OCI-LY1 (cell line): ENCODE measurements around the gene B3GALNT2.

Experiments used
- H2AFZ ChIP-seq: fragments of 200-600 bp; sonication (generic), shearing (Covaris generic); 2 replicates; pipeline ENCODE4 v1.6.0; 2014; ENCODE audit warnings: antibody characterized with exemption, mild to moderate bottlenecking, low read length
- H3F3A ChIP-seq: fragments of 200-600 bp; sonication (generic), shearing (Covaris generic); 2 replicates; pipeline ENCODE4 v1.6.0; 2014; ENCODE audit warnings: mild to moderate bottlenecking, antibody characterized with exemption, low read length, moderate library complexity; ENCODE audit not compliant: insufficient read depth
- H3K27ac ChIP-seq: fragments of 200-600 bp; sonication (generic); 2 replicates; pipeline ENCODE4 v1.5.1; 2014; ENCODE audit warnings: low read length, mixed run types, mild to moderate bottlenecking, low read depth; ENCODE audit not compliant: poor library complexity, severe bottlenecking
- H3K27me3 ChIP-seq: fragments of 200-600 bp; sonication (generic); 2 replicates; pipeline ENCODE4 v1.6.0; 2014; ENCODE audit warnings: antibody characterized with exemption, mild to moderate bottlenecking, low read length, moderate library complexity; ENCODE audit not compliant: insufficient read depth
- H3K36me3 ChIP-seq: fragments of 200-600 bp; sonication (generic); 2 replicates; pipeline ENCODE4 v1.6.1; 2014; ENCODE audit warnings: mild to moderate bottlenecking, antibody characterized with exemption, low read length, moderate library complexity, mixed read lengths; ENCODE audit not compliant: insufficient read depth
- H3K4me1 ChIP-seq: fragments of 200-600 bp; sonication (generic); 2 replicates; pipeline ENCODE4 v1.5.1; 2014; ENCODE audit warnings: mild to moderate bottlenecking, low read length, moderate library complexity; ENCODE audit not compliant: insufficient read depth, severe bottlenecking
- H3K4me2 ChIP-seq: fragments of 200-600 bp; sonication (generic), shearing (Covaris generic); 2 replicates; pipeline ENCODE4 v1.6.1; 2014; ENCODE audit warnings: low read length
- H3K4me3 ChIP-seq: fragments of 200-600 bp; sonication (generic); 2 replicates; pipeline ENCODE4 v1.5.1; 2014; ENCODE audit warnings: low read length, low read depth, mild to moderate bottlenecking, mixed read lengths; ENCODE audit not compliant: poor library complexity, severe bottlenecking
- H3K79me2 ChIP-seq: fragments of 200-600 bp; shearing (Covaris generic); 2 replicates; pipeline ENCODE4 v1.6.1; 2016; ENCODE audit warnings: mixed run types, low read length, mixed read lengths; ENCODE audit not compliant: insufficient read depth
- H3K9ac ChIP-seq: fragments of 200-600 bp; sonication (generic), shearing (Covaris generic); 2 replicates; pipeline ENCODE4 v1.6.1; 2014; ENCODE audit warnings: mild to moderate bottlenecking, low read length, mixed read lengths
- H3K9me2 ChIP-seq: fragments of 200-600 bp; sonication (generic), shearing (Covaris generic); 2 replicates; pipeline ENCODE4 v1.6.1; 2014; ENCODE audit warnings: low read depth, mild to moderate bottlenecking, low read length, mixed read lengths
- H3K9me3 ChIP-seq: fragments of 200-600 bp; shearing (Covaris generic); 2 replicates; pipeline ENCODE4 v1.6.1; 2014; ENCODE audit warnings: low read length, mixed read lengths
- H4K20me1 ChIP-seq: fragments of 200-600 bp; sonication (generic), shearing (Covaris generic); 2 replicates; pipeline ENCODE4 v1.6.0; 2016; ENCODE audit warnings: mild to moderate bottlenecking, low read length; ENCODE audit not compliant: insufficient read depth
- EZH2 ChIP-seq: fragments of 200-600 bp; sonication (generic), shearing (Covaris generic); IDR thresholded peaks from 2 replicates; pipeline ENCODE4 v1.8.0; 2017; ENCODE audit warnings: borderline replicate concordance, mixed run types, mild to moderate bottlenecking, antibody characterized with exemption, low read length, moderate library complexity, mixed read lengths
- TF ChIP-seq, protein P1 (sequence below): fragments of 200-600 bp; sonication (generic), shearing (Covaris generic); IDR thresholded peaks from 2 replicates; pipeline ENCODE4 v1.5.1; 2017; ENCODE audit warnings: mild to moderate bottlenecking, antibody characterized with exemption, low read length, moderate library complexity, mixed read lengths

The B3GALNT2 gene

GRCh38 chr1:235448616-235449015 lies 55.6 kb downstream of the B3GALNT2 start:
- Histone ChIP-seq H3K27ac (no peak overlapping the region), H3K36me3 (peaks cover 70% of the 10 kb centered on the region), H3K79me2 (no peaks in the 10 kb centered on the region), H3K9me3 (no peaks in the 10 kb centered on the region), H4K20me1 (no peaks in the 10 kb centered on the region), H3K9ac (no peak overlapping the region), H3K4me3 (no peak overlapping the region), H2AFZ (no peak overlapping the region), H3K4me1 (no peaks in the 10 kb centered on the region), H3F3A (no peaks in the 10 kb centered on the region), H3K9me2 (no peaks in the 10 kb centered on the region), H3K27me3 (no peaks in the 10 kb centered on the region), H3K4me2 (no peak overlapping the region)
- TF ChIP-seq EZH2 = no peak
- TF ChIP-seq, protein P1, sequence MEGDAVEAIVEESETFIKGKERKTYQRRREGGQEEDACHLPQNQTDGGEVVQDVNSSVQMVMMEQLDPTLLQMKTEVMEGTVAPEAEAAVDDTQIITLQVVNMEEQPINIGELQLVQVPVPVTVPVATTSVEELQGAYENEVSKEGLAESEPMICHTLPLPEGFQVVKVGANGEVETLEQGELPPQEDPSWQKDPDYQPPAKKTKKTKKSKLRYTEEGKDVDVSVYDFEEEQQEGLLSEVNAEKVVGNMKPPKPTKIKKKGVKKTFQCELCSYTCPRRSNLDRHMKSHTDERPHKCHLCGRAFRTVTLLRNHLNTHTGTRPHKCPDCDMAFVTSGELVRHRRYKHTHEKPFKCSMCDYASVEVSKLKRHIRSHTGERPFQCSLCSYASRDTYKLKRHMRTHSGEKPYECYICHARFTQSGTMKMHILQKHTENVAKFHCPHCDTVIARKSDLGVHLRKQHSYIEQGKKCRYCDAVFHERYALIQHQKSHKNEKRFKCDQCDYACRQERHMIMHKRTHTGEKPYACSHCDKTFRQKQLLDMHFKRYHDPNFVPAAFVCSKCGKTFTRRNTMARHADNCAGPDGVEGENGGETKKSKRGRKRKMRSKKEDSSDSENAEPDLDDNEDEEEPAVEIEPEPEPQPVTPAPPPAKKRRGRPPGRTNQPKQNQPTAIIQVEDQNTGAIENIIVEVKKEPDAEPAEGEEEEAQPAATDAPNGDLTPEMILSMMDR = no peak

DNA sequence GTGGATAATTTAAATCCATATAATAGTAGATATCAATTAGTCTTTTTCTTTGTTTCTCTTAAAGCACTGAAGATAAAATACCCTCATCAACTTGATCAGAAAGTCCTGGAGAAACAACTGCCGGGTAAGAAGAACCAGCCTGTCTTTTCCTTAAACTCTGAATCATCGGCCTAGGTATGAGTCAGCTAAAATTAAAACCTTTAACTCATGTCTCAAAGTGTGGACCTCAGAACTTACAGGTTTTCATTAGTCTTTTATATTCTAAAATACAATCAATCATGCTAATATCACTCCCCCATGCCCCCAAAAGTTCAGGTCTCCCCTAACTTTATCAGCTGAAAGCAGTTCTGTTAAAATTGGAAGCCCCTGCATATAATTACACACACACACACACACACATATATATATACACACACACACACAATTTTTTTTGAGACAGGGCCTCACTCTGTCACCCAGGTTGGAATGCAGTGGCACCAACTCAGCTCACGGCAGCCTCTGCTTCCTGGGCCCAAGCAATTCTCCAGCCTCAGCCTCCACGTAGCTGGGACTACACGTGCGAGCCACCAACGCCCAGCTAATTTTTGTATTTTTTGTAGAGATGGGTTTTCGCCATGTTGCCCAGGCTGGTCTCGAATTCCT lies 61.3 kb downstream of the B3GALNT2 start:
- H4K20me1 ChIP-seq = no peaks in the 10 kb centered on the region
- H3K27me3 ChIP-seq = no peaks in the 10 kb centered on the region
- no peak overlapping the region for H3K9ac ChIP-seq
- H3K4me1 ChIP-seq = no peaks in the 10 kb centered on the region
- H3K9me2 ChIP-seq = no peaks in the 10 kb centered on the region
- no peak overlapping the region for H3K4me2 ChIP-seq
- no peak for TF ChIP-seq EZH2
- TF ChIP-seq, protein P1 = no peak
- H3K4me3 ChIP-seq = no peak overlapping the region
- no peaks in the 10 kb centered on the region for H3K79me2 ChIP-seq
- no peak overlapping the region for H3K27ac ChIP-seq
- H2AFZ ChIP-seq = no peak overlapping the region
- H3F3A ChIP-seq = no peaks in the 10 kb centered on the region
- no peaks in the 10 kb centered on the region for H3K9me3 ChIP-seq
- H3K36me3 ChIP-seq = peaks cover 80% of the 10 kb centered on the region

- Histone ChIP-seq H3K9me3 (no peaks in the 10 kb centered on the region), H3K4me2 (no peak overlapping the region), H3K36me3 (peaks cover 79% of the 10 kb centered on the region), H3K9ac (no peak overlapping the region), H3F3A (no peaks in the 10 kb centered on the region), H2AFZ (no peak overlapping the region), H3K4me1 (no peaks in the 10 kb centered on the region), H3K4me3 (no peak overlapping the region), H3K27ac (no peak overlapping the region), H4K20me1 (no peaks in the 10 kb centered on the region), H3K27me3 (no peaks in the 10 kb centered on the region), H3K9me2 (no peaks in the 10 kb centered on the region), H3K79me2 (no peaks in the 10 kb centered on the region)
- no peak for TF ChIP-seq EZH2
- TF ChIP-seq, protein P1 = no peak
These were observed 63.0 kb downstream of the B3GALNT2 start for GRCh38 chr1:235441159-235441685.
